LNCaP clone FGC (cell line): ENCODE data around the gene ENOSF1.
"Not testable (repeated sequence)": the region's sequence is repeated elsewhere in the genome, so short reads cannot be mapped to it uniquely, and the experiment has no call there.

Source experiments
- DNase-seq: peaks from one replicate; pipeline ENCODE4 v3.0.0-alpha.2; 2011; ENCODE audit warnings: low read depth
- H3K4me3 ChIP-seq: 2 replicates; pipeline ENCODE4 v1.5.1; 2011; ENCODE audit warnings: mild to moderate bottlenecking, low read depth, low read length, control low read depth
- TF ChIP-seq, protein P1 (sequence below): IDR thresholded peaks from 2 replicates; pipeline ENCODE4 v1.5.1; 2012; ENCODE audit warnings: mild to moderate bottlenecking; ENCODE audit not compliant: control insufficient read depth, insufficient read depth; ENCODE audit errors: extremely low read depth

ENOSF1 gene

GRCh38 chr18:732371-732770, 19.9 kb upstream of the ENOSF1 start:
- TF ChIP-seq, protein P1, sequence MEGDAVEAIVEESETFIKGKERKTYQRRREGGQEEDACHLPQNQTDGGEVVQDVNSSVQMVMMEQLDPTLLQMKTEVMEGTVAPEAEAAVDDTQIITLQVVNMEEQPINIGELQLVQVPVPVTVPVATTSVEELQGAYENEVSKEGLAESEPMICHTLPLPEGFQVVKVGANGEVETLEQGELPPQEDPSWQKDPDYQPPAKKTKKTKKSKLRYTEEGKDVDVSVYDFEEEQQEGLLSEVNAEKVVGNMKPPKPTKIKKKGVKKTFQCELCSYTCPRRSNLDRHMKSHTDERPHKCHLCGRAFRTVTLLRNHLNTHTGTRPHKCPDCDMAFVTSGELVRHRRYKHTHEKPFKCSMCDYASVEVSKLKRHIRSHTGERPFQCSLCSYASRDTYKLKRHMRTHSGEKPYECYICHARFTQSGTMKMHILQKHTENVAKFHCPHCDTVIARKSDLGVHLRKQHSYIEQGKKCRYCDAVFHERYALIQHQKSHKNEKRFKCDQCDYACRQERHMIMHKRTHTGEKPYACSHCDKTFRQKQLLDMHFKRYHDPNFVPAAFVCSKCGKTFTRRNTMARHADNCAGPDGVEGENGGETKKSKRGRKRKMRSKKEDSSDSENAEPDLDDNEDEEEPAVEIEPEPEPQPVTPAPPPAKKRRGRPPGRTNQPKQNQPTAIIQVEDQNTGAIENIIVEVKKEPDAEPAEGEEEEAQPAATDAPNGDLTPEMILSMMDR, result no peak
- H3K4me3 ChIP-seq, result no peak overlapping the region
- DNase-seq, result no peak

- DNase-seq, result no peak
- H3K4me3 ChIP-seq, result no peak overlapping the region
- TF ChIP-seq, protein P1, result no peak
These were observed 18.8 kb upstream of the ENOSF1 start for GRCh38 chr18:731185-731584.

GRCh38 chr18:730692-731091, 18.3 kb upstream of the ENOSF1 start:
- TF ChIP-seq, protein P1, result no peak
- no peak for DNase-seq
- no peak overlapping the region for H3K4me3 ChIP-seq

DNA sequence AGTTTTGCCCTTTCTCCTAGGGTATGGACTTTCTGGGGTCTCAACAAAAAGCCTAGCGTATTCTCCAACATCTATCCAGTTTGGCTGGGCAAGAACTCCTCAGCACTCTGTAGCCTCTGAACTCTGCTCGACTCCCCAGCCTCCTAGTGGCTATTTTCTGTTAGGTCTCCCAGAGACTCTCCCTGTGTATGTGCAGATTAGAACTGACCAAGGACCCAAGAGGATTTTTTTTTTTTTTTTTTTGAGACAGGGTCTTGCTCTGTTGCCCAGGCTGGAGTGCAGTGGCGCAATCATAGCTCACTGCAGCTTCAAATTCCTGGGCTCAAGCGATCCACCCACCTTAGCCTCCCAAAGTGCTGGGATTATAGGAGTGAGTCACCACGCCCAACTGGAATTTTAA, 17.7 kb upstream of the ENOSF1 start:
- H3K4me3 ChIP-seq, DNase-seq: not testable (repeated sequence)
- TF ChIP-seq, protein P1, result peak; percentile 17; the same call in 1 of the 2 replicates

DNA sequence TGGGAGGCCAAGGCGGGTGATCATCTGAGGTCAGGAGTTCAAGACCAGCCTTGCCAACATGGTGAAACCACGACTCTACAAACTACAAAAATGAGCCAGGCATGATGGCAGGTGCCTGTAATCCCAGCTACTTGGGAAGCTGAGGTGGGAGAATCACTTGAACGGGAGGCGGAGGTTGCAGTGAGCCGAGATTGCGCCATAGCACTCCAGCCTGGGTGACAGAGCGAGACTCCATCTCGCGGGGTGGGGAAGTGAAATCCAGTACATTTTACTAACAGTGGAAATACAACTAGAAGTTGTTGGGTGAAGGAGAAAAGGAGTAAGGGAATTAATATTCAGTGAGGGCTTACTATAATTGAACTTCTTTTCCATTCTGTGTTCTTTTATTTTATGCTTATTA, 13.2 kb upstream of the ENOSF1 start:
- TF ChIP-seq, protein P1, result no peak
- no peak for DNase-seq
- H3K4me3 ChIP-seq, result no peak overlapping the region

GRCh38 chr18:723541-724080, 11.2 kb upstream of the ENOSF1 start:
- no peak for DNase-seq
- TF ChIP-seq, protein P1, result no peak

GRCh38 chr18:717003-717402, 4.6 kb upstream of the ENOSF1 start:
- no peak for DNase-seq
- TF ChIP-seq, protein P1, result no peak
- no peak overlapping the region for H3K4me3 ChIP-seq

More at GRCh38 chr18:723541-724080, 11.2 kb upstream of the ENOSF1 start:
- no peak overlapping the region for H3K4me3 ChIP-seq
